SK-MEL-5 (cell line): ENCODE data around the gene ZNRF4. TPM values are rescaled to one million over a fixed set of nuclear protein-coding genes. Genes with fewer than 3 reads are reported as not detected.
A peak's percentile ranks its signal among the peaks of the same experiment; 100 is the strongest.
"Not testable (repeated sequence)": the region's sequence is repeated elsewhere in the genome, so short reads cannot be mapped to it uniquely, and the experiment has no call there.

Experiments
- DNase-seq: peaks from one replicate; pipeline ENCODE4 v3.0.0-alpha.2; 2016; ENCODE audit warnings: low read depth, low spot score
- in situ Hi-C: cut with HindIII; loops from 2 replicates; pipeline ENCODE4 v1.10.0; 2016; ENCODE audit warnings: low sequenced_read_pairs, high pct_unique_total_duplicates, low pct_unique_long_range_greater_than_20kb
- polyA plus RNA-seq, 2 experiments: library from polyadenylated mRNA; depleted of rRNA; stranded (reverse); fragments of >200 nt; gene quantifications; 2 replicates each; pipeline ENCODE4 v1.2.3, GENCODE V29; 2015
- total RNA-seq: library from RNA; depleted of rRNA; stranded (reverse); fragments of >200 nt; shearing (Covaris generic); gene quantifications from 2 replicates; pipeline ENCODE4 v1.2.3, GENCODE V29; 2014; rRNA removed

The ZNRF4 gene, protein sequence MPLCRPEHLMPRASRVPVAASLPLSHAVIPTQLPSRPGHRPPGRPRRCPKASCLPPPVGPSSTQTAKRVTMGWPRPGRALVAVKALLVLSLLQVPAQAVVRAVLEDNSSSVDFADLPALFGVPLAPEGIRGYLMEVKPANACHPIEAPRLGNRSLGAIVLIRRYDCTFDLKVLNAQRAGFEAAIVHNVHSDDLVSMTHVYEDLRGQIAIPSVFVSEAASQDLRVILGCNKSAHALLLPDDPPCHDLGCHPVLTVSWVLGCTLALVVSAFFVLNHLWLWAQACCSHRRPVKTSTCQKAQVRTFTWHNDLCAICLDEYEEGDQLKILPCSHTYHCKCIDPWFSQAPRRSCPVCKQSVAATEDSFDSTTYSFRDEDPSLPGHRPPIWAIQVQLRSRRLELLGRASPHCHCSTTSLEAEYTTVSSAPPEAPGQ
- total RNA-seq, result not detected in 2 replicates
- not detected in 2 replicates for polyA plus RNA-seq (2015; cell fraction: cytosol; rRNA removed)
- not detected in 2 replicates for polyA plus RNA-seq (2015; cell fraction: nucleus; rRNA removed)

DNA sequence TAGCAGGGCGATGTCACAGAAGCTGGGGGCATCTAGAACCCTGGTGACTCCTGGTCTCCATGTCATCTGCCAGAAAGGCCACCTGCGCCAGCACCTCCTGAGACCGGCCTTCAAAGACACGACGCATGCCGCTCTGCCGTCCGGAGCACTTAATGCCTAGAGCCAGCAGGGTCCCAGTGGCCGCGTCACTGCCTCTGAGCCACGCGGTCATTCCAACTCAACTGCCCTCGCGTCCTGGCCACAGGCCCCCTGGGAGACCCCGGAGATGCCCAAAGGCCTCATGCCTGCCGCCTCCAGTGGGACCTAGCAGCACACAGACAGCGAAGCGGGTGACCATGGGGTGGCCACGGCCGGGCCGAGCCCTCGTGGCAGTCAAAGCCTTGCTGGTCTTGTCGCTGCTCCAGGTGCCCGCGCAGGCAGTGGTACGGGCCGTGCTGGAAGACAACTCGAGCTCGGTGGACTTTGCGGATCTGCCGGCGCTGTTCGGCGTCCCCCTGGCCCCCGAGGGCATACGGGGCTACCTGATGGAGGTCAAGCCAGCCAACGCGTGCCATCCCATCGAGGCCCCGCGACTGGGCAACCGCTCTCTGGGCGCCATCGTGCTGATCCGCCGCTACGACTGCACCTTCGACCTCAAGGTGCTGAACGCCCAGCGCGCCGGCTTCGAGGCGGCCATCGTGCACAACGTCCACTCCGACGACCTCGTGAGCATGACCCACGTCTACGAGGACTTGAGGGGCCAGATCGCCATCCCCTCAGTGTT is at the start of gene ZNRF4:
Gene ZNRF4 (plus strand): TSS at position 51 of the 763 bp plus-strand sequence. CDS start 75 bp downstream, at position 126.
- no peak for DNase-seq
- in situ Hi-C loops, result no loop called here

DNA sequence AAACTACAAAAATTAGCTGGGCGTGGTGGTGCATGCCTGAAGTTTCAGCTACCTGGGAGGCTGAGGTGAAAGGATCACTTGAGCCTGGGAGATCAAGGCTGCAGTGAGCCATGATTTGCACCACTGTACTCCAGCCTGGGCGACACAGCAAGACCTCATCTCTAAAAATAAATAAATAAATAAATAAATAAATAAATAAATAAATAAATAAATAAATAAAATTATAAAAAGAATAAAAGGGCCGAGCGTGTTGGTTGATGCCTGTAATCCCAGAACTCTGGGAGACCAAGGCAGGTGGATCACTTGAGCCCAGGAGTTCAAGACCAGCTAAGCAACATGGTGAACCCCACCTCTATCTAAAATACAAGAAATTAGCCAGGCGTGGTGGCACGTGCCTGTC is 49.0 kb upstream of the ZNRF4 start:
- in situ Hi-C loops, DNase-seq: not testable (repeated sequence)

DNA sequence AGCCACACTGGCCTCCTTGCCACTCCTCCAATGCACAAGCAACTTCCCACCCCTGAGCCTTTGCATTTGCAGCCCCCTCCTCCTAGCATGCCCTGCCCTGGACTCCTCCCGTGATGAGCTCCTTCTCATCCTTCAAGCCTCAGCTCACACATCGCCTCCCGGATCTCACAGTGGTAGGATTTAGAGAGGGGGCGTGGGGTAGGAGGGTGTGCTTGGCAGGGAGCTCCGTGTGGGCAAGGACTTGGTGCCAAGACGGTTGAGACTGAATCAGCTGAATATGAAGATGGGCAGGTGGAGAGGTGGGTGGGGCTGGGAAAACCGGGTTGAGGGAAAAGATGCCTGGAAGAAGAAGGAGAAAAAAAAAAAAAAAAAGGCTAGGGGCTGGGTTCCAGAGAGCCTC is 48.4 kb upstream of the ZNRF4 start:
- no peak for DNase-seq
- in situ Hi-C loops, result no loop called here

DNA sequence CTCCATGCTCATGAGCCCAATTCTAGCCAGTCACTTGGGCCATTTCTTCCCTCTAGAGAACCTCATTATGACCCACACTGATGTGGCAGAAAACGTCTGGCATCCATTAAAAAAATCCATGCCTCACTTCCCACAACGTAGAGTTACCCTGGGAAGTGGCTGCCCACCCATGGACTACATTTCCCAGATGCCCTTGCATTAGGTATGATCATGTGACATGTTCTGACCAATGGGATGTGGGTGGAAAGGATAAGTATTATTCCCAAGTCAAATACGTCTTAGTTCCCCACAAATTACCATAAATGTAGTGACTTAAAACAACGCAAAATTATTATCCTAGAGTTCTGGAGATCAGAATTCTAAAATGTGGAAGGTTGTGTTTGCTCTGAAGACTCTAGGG is 47.9 kb upstream of the ZNRF4 start:
- DNase-seq, result peak; percentile 53
- in situ Hi-C loops, result no loop called here

DNA sequence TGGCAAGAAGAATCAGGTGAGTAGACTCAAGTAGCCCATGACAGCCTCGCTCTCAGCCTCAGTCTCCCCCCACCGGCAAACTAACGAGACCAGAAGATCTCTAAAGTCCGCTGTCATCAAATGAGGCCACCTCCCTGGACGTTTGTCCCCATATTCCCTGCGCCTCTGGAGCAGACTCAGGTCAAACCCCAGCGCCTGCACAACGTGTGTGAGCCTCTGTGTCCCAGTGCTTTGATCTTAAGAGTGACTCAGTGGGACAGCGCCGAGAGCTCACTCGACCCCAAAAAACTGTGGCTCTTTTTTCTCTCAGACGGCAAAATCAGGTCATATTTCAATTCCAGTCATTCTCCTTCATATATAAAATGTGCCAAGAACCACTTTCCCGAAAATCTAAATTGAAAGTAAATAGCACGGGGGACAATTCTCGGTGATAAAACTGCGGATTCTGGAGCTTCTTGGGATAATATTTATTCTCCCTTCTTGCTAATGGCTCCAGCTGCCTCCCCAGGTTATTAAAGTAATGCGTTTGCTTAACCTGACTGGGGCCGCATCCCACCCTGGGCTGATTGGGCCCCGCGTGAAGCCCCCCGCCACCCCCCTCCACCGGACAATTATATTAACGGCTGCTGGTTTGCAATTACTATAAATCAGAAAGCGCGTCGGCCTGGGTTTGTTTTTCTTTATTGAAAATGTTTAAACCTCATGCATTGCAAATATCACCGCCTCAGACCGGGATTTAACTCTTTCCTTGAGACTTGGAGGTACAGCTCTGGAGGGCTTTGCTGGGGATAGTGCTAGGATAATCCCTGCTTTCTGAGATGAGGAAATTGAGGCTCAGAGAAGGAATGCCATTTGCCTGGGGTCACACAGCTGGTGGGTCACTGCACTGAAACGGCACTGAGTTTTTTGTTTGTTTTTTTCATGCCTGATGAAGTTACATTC is 37.5 kb upstream of the ZNRF4 start:
- no peak for DNase-seq
- in situ Hi-C loops, result no loop called here

DNA sequence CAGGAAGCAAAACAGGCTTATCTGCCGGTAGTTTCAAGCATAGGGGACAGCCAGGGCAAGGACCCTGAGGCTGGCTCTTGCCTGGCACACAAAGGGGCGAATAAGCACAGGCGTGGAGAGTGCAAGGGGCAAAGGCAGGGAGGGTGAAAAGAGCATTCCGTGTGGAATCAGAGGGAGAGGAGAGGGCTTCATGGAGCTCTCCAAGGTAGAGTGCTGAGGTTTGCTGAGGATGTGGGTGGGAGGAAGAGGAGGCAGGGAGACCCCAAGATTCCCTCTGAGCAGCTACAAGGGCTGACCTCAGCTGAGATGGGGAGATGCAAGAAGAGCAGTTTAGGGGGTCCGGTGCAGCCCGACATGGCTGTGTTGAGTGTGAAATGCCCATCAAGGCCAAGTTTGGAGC is 36.5 kb upstream of the ZNRF4 start:
- in situ Hi-C loops, result no loop called here
- DNase-seq, result no peak

DNA sequence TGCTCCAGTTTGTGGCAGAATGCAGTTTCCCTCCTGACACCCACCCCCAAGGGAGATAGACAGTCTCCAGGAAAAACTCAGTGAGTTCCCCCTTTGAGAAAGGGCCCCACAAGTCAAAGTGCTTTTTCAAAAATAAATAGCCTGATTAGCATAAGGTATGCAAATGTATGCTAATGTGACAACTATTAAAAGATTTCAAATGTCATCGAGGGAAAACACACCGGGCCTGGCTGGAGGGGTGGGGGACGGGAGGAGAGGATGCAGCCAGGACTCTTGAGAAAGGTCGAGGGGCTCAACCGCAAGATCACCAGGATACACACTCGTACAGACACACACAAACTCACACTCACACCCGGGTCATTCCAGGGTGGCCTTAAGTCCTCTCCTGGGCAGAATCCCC is 34.3 kb upstream of the ZNRF4 start:
- in situ Hi-C loops, result no loop called here
- DNase-seq, result no peak

DNA sequence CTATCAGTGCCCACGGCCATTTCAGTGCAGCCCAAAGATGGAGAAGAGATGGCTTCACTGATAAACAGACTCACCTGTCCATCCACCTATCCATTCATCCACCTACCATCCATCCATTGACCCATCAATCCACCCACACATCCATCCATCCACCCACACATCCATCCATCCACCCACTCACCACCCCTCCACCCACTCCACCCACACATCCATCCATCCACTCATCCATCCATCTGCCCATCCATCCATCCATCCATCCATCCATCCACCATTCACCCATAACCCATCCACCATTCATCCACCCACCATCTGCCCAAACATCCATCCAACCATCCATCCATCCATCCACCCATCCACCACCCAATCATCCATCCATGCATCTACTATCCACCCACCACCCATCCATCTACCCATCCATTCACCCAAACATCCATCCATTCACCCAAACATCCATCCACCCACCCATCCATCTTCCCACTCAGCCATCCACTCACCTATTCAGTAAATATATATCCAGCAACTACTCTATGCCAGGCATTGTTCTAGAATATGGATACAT is 31.6 kb upstream of the ZNRF4 start:
- no peak for DNase-seq
- in situ Hi-C loops, result no loop called here

DNA sequence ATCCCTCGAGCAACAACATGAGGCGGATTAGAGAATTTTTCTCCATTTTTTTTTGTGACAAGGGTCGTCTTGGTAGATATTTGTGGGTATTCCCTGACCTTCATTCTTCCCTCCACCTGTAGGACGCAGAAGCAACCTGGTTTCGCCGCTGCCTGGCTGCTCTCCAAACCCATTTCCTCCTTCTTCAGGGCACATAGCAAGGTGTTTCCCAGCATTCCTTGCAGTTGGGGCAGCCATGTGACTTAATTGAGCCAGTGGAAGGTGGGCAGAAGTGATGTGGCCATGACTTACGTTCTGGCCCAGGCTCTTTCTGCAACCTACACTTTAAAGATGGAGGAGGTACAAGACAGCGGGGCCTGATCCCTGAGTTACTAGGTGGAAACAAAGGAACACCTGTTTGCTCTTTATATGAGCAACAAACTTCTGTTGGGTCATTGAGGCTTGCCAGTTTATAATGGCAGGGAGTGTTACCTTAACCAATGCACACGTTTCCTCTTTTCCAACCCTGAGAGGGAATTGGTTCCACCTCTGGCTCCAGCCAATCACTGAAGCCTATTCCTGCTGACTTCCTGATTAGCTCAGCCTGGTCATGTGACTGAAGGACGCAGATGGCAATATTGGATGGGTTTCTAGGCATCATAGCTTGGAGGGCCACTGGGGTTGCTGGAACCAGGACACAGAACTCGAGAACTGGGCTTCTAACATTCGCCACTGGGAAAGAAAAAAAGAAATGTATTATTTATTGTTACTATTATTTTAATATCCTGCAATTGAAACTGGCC is 30.8 kb upstream of the ZNRF4 start:
- DNase-seq, result peak; percentile 6
- in situ Hi-C loops, result no loop called here

DNA sequence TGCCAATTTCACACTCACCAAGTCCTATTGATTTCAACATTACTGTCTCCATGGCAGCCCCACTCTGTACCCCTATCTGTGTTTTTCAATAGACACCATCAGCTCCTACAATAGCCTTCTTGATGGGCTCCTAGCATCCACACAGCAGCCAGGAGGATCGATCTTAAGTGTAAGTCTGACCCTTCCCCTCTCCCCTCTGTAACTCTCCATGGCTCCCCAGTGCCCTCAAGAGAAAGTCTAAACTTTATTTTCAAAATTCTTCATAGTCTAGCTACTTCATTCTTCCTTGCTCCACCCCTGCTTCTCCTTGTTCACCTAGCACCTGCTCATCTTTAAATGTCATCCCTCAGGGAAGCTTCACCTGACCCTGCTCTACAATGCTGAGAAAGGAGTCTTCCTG is 30.0 kb upstream of the ZNRF4 start:
- in situ Hi-C loops, result no loop called here
- no peak for DNase-seq

DNA sequence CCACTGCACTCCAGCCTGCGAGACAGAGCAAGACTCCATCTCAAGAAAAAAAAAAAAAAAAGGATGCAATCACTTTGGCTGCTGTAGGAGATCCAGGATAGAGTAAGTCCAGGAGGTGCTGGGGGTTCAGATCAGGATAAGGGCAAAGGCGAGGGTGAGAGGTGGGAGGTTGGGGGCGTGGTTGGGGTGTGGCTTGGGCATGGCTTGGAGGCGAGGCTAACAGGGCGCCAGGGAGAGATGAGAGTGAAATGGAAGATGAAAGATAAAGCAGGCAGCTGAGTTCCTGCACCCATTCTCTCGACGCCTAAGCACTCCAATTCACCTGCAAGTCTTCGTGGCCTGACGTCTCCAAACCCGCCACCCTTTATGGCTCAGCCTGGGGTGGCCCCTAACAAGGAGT is 25.0 kb upstream of the ZNRF4 start:
- in situ Hi-C loops, result no loop called here
- no peak for DNase-seq

DNA sequence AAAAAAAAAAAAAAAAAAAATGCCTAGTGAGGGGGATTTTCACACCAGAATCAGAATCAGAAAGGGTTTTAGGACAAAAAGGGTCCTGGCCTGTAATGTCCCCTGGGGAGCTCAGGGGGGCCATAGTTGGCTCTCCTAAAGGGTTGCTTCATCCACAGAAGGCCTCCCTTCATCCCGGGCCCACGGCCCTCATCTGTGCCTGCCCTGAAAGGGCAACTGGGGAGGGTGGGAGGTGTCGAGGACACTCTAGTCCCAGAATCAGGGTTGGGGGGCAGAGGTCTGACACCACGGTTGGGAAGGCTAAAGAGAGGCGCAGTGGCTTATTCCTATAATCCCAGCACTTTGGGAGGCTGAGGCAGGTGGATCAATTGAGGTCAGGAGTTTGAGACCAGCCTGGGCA is 22.5 kb upstream of the ZNRF4 start:
- DNase-seq, result no peak
- in situ Hi-C loops, result no loop called here

DNA sequence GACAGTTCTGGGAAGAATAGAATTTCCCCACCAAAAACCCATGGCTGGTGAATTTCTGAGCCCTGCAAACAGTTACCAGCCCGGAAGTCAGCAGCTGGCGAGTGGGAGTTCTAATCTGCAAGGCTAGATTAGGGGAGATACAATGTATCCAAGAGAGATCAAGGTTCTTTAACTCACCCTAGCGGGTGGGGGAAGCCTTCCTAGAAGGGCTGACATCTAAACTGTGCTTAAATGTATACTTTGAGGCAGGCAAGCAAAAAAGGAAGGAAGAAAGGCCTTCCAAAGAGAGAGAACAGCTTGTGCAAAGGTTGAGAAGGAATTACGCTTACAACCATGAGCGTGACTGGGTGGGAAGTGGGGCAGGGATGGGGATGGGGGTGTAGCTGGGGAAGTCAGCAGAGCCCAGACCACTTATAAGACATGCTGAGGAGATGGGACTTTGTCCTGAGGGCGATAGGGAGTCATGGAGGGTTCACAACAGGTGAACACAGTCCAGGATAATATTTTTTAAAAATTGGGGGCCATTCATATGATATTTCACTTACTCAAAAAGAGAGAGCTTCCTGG is 20.8 kb upstream of the ZNRF4 start:
- in situ Hi-C loops, result no loop called here
- no peak for DNase-seq

DNA sequence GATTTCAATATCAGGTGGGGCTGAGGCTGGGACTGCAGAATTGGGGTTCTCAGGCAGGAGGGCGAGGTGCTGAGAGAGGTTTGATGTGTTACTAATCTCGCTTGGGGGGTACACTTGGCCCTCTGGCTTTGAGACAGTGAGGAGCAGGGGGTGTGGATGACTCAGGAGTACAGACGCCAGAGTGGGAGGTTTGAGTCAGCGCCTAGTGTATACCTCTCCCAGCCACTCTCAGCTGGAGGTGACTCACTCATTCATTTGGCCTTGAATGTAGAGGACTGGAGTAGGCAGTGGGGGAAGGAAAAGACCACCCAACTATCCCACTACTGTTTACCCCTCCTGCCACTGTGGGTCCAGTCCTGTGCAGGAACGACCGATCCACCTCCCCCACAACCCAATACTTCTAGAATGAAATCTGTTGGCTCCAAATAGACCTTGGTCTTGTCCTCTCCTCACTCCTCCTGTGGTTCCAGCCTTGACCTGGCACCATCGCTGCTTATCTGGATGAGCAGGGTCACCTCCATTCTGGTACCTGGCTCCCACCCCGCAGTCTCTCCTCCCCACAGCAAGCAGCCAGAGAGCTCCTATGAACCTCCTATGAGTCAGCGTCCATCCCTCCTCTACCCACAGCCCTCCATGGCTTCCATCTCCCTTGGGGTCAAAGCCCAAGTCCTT is 20.1 kb upstream of the ZNRF4 start:
- no peak for DNase-seq
- in situ Hi-C loops, result no loop called here

DNA sequence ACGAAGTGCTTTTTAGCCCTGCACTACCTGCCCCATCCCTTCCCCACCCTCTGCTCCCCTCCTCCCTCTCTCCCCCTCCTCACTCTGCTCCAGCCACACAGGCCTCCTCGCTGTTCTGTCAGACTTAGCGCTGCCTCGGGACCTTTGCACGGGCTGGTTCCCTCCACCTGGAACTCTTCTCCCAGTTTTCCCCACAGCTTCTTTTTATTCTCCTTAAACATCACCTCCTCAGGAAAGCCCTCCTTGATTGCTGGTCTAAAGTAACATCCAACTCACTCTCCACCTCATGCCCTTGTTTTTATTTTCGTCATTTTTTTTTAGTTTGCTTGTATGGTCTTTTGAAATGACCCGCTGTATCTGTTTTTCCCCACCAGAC is 19.6 kb upstream of the ZNRF4 start:
- DNase-seq, result no peak
- in situ Hi-C loops, result no loop called here
